Mesothelial cell of epicardium (in vitro differentiated cells): ENCODE data around the gene SLC25A25. TPM values are rescaled to one million over a fixed set of nuclear protein-coding genes. Genes with fewer than 3 reads are reported as not detected.

Source experiments
- DNase-seq, 2 experiments: peaks; one replicate each; pipeline ENCODE4 v3.0.0; 2021; ENCODE audit warnings: low spot score in 2 of 2; ENCODE audit not compliant: unreplicated experiment in 2 of 2
- H3K27ac Mint-ChIP-seq: 2 replicates; pipeline ENCODE4 v1.8.0; 2021; ENCODE audit warnings: mixed read lengths
- H3K27me3 Mint-ChIP-seq: 2 replicates; pipeline ENCODE4 v1.8.0; 2021; ENCODE audit warnings: low read depth, mixed read lengths
- H3K36me3 Mint-ChIP-seq: 2 replicates; pipeline ENCODE4 v1.8.0; 2021; ENCODE audit warnings: mixed read lengths
- H3K4me1 Mint-ChIP-seq: 2 replicates; pipeline ENCODE4 v1.8.0; 2021; ENCODE audit warnings: mixed read lengths
- H3K4me3 Mint-ChIP-seq: 2 replicates; pipeline ENCODE4 v1.8.0; 2021; ENCODE audit warnings: mild to moderate bottlenecking, moderate library complexity, mixed read lengths
- H3K9me3 Mint-ChIP-seq: 2 replicates; pipeline ENCODE4 v1.8.0; 2021; ENCODE audit warnings: mixed read lengths
- CTCF ChIP-seq: fragments of 200-600 bp; sonication (generic); IDR thresholded peaks from one replicate; pipeline ENCODE4 v1.5.0; 2021; ENCODE audit warnings: antibody characterized with exemption; ENCODE audit not compliant: unreplicated experiment
- total RNA-seq: library from RNA; stranded (reverse); gene quantifications from 3 replicates; pipeline ENCODE4 v1.2.1, GENCODE V29; 2021

The SLC25A25 gene
- total RNA-seq, 1 donor from 2014 or later, result 26.2 TPM

- H3K27me3 Mint-ChIP-seq, result no peaks in the 10 kb centered on the region
- no peak overlapping the region for H3K4me3 Mint-ChIP-seq
These were observed 33.7 kb downstream of the SLC25A25 start for GRCh38 chr9:128101690-128102089.

GRCh38 chr9:128102196-128102595 is 34.2 kb downstream of the SLC25A25 start:
- peaks cover 34% of the 10 kb centered on the region for H3K4me1 Mint-ChIP-seq
- no peak for TF ChIP-seq CTCF
- no peaks in the 10 kb centered on the region for H3K9me3 Mint-ChIP-seq
- H3K4me3 Mint-ChIP-seq, result no peak overlapping the region
- no peak overlapping the region for H3K27ac Mint-ChIP-seq
- peaks cover 28% of the 10 kb centered on the region for H3K36me3 Mint-ChIP-seq
- DNase-seq, result no peak
- no peaks in the 10 kb centered on the region for H3K27me3 Mint-ChIP-seq

More at GRCh38 chr9:128101690-128102089, 33.7 kb downstream of the SLC25A25 start:
- Mint-ChIP-seq H3K36me3 (peaks cover 25% of the 10 kb centered on the region), H3K27ac (no peak overlapping the region), H3K4me1 (peaks cover 38% of the 10 kb centered on the region), H3K9me3 (no peaks in the 10 kb centered on the region)
- no peak for DNase-seq
- no peak for TF ChIP-seq CTCF

GRCh38 chr9:128102861-128103588 is 35.0 kb downstream of the SLC25A25 start:
- H3K27ac Mint-ChIP-seq, result no peak overlapping the region
- no peak for TF ChIP-seq CTCF

GRCh38 chr9:128103589-128103962 is 35.5 kb downstream of the SLC25A25 start:
- Mint-ChIP-seq H3K9me3 (no peaks in the 10 kb centered on the region), H3K4me1 (peaks cover 25% of the 10 kb centered on the region), H3K36me3 (peaks cover 29% of the 10 kb centered on the region), H3K27me3 (no peaks in the 10 kb centered on the region), H3K4me3 (no peak overlapping the region), H3K27ac (no peak overlapping the region)
- no peak for TF ChIP-seq CTCF
- DNase-seq, result no peak

More at GRCh38 chr9:128102861-128103588, 35.0 kb downstream of the SLC25A25 start:
- no peaks in the 10 kb centered on the region for H3K27me3 Mint-ChIP-seq
- DNase-seq, result no peak
- no peaks in the 10 kb centered on the region for H3K9me3 Mint-ChIP-seq
- H3K4me3 Mint-ChIP-seq, result no peak overlapping the region
- peaks cover 29% of the 10 kb centered on the region for H3K36me3 Mint-ChIP-seq
- peaks cover 31% of the 10 kb centered on the region for H3K4me1 Mint-ChIP-seq

- Mint-ChIP-seq H3K27me3 (no peaks in the 10 kb centered on the region), H3K4me1 (peaks cover 19% of the 10 kb centered on the region), H3K36me3 (peaks cover 29% of the 10 kb centered on the region), H3K27ac (no peak overlapping the region), H3K4me3 (no peak overlapping the region), H3K9me3 (no peaks in the 10 kb centered on the region)
- DNase-seq, result no peak
- TF ChIP-seq CTCF, result no peak
These were observed 36.2 kb downstream of the SLC25A25 start for GRCh38 chr9:128104171-128104618.
